ENCODE results near the gene CSF1. TPM values are rescaled to one million over a fixed set of nuclear protein-coding genes. Genes with fewer than 3 reads are reported as not detected.
"Not testable (repeated sequence)": the region's sequence is repeated elsewhere in the genome, so short reads cannot be mapped to it uniquely, and the experiment has no call there.

CSF1 gene, protein sequence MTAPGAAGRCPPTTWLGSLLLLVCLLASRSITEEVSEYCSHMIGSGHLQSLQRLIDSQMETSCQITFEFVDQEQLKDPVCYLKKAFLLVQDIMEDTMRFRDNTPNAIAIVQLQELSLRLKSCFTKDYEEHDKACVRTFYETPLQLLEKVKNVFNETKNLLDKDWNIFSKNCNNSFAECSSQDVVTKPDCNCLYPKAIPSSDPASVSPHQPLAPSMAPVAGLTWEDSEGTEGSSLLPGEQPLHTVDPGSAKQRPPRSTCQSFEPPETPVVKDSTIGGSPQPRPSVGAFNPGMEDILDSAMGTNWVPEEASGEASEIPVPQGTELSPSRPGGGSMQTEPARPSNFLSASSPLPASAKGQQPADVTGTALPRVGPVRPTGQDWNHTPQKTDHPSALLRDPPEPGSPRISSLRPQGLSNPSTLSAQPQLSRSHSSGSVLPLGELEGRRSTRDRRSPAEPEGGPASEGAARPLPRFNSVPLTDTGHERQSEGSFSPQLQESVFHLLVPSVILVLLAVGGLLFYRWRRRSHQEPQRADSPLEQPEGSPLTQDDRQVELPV
- total RNA-seq (10 to 100 TPM in 3 of 4 donors, 1 to 10 TPM in 1; 7.9 to 14.7 (median 10.6) TPM), polyA plus RNA-seq (10 to 100 TPM in 1 of 3 donors, 1 to 10 TPM in 2; 3.7 to 13.8 (median 6.3) TPM)
- long read RNA-seq, donor 1, full-length matches to known transcripts, result 2 of 8 reads
- long read RNA-seq, donor 1, partial matches to known transcripts, result 1 of 8 reads
- long read RNA-seq, donor 1, other reads (novel, unspliced or antisense), result 5 of 8 reads
- long read RNA-seq, donor 2, full-length matches to known transcripts, result 9 of 21 reads
- long read RNA-seq, donor 2, partial matches to known transcripts, result 8 of 21 reads
- long read RNA-seq, donor 2, other reads (novel, unspliced or antisense), result 4 of 21 reads

- Histone ChIP-seq H3K4me3 (peak within 1 kb of the TSS; percentile 89), H3K4me1 (peaks cover 12% of the 10 kb centered on the region), H3K27me3 (ENCODE audit: insufficient read depth in 3 of 3, low read length in 2 of 3) (no peaks in the 10 kb centered on the region), H3K36me3 (ENCODE audit: insufficient read depth in 1 of 2, low read depth in 1 of 2) (peaks cover 0 to 11% of the 10 kb centered on the region in 2 donors), H3K9me3 (no peaks in the 10 kb centered on the region), H3K27ac (peak within 1 kb of the TSS; percentile 71)
- 1 to 6% (median 3%) methylated on average over 39 to 45 of the region's 45 CpGs for WGBS, 3 donors
- intact Hi-C loops (cut with DNase I), result loop anchor here in 1 of 2 donors (5.0 kb wide), 3 partner anchors 72 to 133 kb away; partner anchors contain the start of gene AHCYL1
- ATAC-seq, result peak; percentile 74 to 89 (median 82)
- DNase-seq, result peak; percentile 84 to 89
- TF ChIP-seq CTCF (IDR thresholded peaks at IDR 0.05), result no peak
Measured at GRCh38 chr1:109910123-109910962, at the start of gene CSF1. TSS of gene CSF1 (plus strand) at chr1:109910849. CDS start at chr1:109911024, 175 bp downstream.

DNA sequence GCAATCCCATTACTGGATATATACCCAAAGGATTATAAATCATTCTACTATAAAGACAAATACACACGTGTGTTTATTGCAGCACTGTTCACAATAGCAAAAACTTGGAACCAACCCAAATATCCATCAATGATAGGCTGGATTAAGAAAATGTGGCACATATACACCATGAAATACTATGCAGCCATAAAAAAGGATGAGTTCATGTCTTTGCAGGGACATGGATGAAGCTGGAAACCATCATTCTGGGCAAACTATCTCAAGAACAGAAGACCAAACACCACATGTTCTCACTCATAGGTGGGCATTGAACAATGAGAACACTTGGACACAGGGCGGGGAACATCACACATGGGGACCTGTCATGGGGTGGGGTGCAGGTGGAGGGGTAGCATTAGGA lies 49.0 kb upstream of the CSF1 start:
- H3K4me1 ChIP-seq; DNase-seq; ATAC-seq; H3K27me3 ChIP-seq (ENCODE audit: insufficient read depth in 3 of 3, low read length in 2 of 3); H3K36me3 ChIP-seq (ENCODE audit: insufficient read depth in 1 of 2, low read depth in 1 of 2); H3K27ac ChIP-seq; intact Hi-C loops (cut with DNase I); H3K4me3 ChIP-seq; H3K9me3 ChIP-seq: not testable (repeated sequence)
- WGBS, 3 donors, result 83 to 90% (median 88%) methylated on average over 2 of the region's 2 CpGs

DNA sequence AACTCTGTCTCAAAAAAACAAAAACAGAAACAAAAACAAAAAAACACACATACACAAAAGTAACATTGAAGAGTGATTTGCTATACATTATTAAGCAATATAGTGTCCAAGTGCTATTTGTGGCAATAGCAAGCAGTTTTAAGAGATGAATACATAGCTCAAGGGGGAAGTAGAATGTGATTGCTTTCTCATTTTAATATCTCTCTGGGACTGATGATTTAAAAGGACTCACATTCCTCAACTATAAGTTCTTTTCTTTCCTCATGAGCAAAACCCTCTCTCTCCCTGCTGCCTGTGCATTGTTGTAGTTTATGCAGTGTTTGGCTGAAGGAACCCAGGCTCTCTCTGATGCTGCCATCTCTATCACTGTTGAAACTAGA lies 47.0 kb upstream of the CSF1 start:
- no peaks in the 10 kb centered on the region for H3K4me1 ChIP-seq
- ATAC-seq (no peak), DNase-seq (no peak)
- TF ChIP-seq CTCF (IDR thresholded peaks at IDR 0.05), result no peak
- H3K4me3 ChIP-seq, result no peak overlapping the region
- no peaks in the 10 kb centered on the region for H3K36me3 ChIP-seq (ENCODE audit: insufficient read depth in 1 of 2, low read depth in 1 of 2)
- H3K9me3 ChIP-seq, result peaks cover 4% of the 10 kb centered on the region
- no peaks in the 10 kb centered on the region for H3K27me3 ChIP-seq (ENCODE audit: insufficient read depth in 3 of 3, low read length in 2 of 3)
- H3K27ac ChIP-seq, result no peak overlapping the region
- intact Hi-C loops (cut with DNase I), result no loop called here

- 37 to 49% (median 46%) methylated on average over 5 of the region's 5 CpGs for WGBS, 3 donors
- H3K4me3 ChIP-seq, result no peak overlapping the region
- ATAC-seq (no peak), DNase-seq (no peak)
- H3K4me1 ChIP-seq, result no peaks in the 10 kb centered on the region
- no peaks in the 10 kb centered on the region for H3K36me3 ChIP-seq (ENCODE audit: insufficient read depth in 1 of 2, low read depth in 1 of 2)
- intact Hi-C loops (cut with DNase I), result no loop called here
- no peak for TF ChIP-seq CTCF (IDR thresholded peaks at IDR 0.05)
- H3K27ac ChIP-seq, result peak overlapping the region; percentile 12
- no peaks in the 10 kb centered on the region for H3K27me3 ChIP-seq (ENCODE audit: insufficient read depth in 3 of 3, low read length in 2 of 3)
- peaks cover 4% of the 10 kb centered on the region for H3K9me3 ChIP-seq
Measured at GRCh38 chr1:109864047-109864822, 46.4 kb upstream of the CSF1 start.
